HL-60 (cell line): ENCODE data around the gene FEV.

ENCODE experiments used
- GABPA ChIP-seq: IDR thresholded peaks from 2 replicates; pipeline ENCODE4 v1.6.1; 2012; ENCODE audit warnings: low read depth
- SPI1 ChIP-seq: IDR thresholded peaks from 2 replicates; pipeline ENCODE4 v1.6.1; 2012; ENCODE audit warnings: low read depth, mild to moderate bottlenecking, borderline replicate concordance
- TF ChIP-seq, protein P1 (sequence below): IDR thresholded peaks from 2 replicates; pipeline ENCODE4 v1.6.1; 2012; ENCODE audit warnings: low read depth; ENCODE audit not compliant: insufficient replicate concordance
- TF ChIP-seq, protein P2 (sequence below): IDR thresholded peaks from one replicate; pipeline ENCODE4 v1.5.1; 2011; ENCODE audit warnings: low read length, control low read depth, inconsistent platforms; ENCODE audit not compliant: insufficient read depth

DNA sequence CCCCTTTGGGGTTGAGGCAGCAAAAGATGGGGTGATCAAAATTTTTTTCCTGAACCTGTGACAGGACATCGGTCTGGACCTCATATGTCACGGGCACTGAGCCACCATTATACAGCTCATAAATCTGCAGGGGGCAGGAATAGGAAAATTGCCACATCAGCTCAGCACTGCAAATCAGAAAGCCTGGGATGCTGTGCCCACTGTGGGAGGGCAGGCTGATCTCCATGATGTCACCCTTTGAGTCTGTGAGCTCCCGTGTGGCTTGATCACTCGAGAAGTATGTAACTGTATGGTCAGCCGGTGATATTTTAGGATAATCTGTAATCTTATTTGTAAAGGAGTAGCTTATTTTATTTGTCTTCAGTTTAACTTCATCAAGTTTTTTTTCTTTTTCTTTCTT, 25.9 kb upstream of the FEV start:
- TF ChIP-seq, protein P1, sequence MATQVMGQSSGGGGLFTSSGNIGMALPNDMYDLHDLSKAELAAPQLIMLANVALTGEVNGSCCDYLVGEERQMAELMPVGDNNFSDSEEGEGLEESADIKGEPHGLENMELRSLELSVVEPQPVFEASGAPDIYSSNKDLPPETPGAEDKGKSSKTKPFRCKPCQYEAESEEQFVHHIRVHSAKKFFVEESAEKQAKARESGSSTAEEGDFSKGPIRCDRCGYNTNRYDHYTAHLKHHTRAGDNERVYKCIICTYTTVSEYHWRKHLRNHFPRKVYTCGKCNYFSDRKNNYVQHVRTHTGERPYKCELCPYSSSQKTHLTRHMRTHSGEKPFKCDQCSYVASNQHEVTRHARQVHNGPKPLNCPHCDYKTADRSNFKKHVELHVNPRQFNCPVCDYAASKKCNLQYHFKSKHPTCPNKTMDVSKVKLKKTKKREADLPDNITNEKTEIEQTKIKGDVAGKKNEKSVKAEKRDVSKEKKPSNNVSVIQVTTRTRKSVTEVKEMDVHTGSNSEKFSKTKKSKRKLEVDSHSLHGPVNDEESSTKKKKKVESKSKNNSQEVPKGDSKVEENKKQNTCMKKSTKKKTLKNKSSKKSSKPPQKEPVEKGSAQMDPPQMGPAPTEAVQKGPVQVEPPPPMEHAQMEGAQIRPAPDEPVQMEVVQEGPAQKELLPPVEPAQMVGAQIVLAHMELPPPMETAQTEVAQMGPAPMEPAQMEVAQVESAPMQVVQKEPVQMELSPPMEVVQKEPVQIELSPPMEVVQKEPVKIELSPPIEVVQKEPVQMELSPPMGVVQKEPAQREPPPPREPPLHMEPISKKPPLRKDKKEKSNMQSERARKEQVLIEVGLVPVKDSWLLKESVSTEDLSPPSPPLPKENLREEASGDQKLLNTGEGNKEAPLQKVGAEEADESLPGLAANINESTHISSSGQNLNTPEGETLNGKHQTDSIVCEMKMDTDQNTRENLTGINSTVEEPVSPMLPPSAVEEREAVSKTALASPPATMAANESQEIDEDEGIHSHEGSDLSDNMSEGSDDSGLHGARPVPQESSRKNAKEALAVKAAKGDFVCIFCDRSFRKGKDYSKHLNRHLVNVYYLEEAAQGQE = no peak
- TF ChIP-seq, protein P2, sequence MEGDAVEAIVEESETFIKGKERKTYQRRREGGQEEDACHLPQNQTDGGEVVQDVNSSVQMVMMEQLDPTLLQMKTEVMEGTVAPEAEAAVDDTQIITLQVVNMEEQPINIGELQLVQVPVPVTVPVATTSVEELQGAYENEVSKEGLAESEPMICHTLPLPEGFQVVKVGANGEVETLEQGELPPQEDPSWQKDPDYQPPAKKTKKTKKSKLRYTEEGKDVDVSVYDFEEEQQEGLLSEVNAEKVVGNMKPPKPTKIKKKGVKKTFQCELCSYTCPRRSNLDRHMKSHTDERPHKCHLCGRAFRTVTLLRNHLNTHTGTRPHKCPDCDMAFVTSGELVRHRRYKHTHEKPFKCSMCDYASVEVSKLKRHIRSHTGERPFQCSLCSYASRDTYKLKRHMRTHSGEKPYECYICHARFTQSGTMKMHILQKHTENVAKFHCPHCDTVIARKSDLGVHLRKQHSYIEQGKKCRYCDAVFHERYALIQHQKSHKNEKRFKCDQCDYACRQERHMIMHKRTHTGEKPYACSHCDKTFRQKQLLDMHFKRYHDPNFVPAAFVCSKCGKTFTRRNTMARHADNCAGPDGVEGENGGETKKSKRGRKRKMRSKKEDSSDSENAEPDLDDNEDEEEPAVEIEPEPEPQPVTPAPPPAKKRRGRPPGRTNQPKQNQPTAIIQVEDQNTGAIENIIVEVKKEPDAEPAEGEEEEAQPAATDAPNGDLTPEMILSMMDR = no peak
- TF ChIP-seq SPI1 (no peak), GABPA (no peak)
